NCI-H146 (cell line): Measurements from ENCODE around the gene FOXN3.

ENCODE experiments used
- DNase-seq: peaks from one replicate; lab custom pipeline; 2025; lab: John Stamatoyannopoulos, UW

The FOXN3 gene

GRCh38 chr14:89190765-89191513 lies 226.1 kb downstream of the FOXN3 start:
- DNase-seq, result peak; percentile 96

- DNase-seq, result no peak
These were observed 228.5 kb downstream of the FOXN3 start for GRCh38 chr14:89188492-89188891.

DNA sequence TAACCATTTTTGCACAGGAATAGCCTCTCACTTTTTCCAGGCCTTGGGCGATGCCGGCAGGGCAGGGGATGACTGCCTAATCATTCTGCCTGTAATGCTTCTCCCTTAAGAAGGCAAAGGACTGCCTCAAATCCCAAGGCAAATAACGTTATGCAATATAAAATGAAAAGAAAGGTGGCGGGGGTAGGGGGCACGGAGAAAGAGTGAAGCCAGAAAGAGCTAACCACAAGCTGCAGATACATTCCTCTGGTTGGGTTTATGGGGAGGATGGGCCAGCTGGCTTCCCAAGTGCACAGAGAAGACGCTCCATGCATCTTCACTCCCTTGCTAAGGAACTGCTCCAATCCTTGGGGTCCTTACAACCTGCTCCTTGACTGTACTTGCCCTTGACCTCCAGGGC lies 229.5 kb downstream of the FOXN3 start:
- no peak for DNase-seq

GRCh38 chr14:89186856-89187376 lies 230.1 kb downstream of the FOXN3 start:
- DNase-seq, result no peak

DNA sequence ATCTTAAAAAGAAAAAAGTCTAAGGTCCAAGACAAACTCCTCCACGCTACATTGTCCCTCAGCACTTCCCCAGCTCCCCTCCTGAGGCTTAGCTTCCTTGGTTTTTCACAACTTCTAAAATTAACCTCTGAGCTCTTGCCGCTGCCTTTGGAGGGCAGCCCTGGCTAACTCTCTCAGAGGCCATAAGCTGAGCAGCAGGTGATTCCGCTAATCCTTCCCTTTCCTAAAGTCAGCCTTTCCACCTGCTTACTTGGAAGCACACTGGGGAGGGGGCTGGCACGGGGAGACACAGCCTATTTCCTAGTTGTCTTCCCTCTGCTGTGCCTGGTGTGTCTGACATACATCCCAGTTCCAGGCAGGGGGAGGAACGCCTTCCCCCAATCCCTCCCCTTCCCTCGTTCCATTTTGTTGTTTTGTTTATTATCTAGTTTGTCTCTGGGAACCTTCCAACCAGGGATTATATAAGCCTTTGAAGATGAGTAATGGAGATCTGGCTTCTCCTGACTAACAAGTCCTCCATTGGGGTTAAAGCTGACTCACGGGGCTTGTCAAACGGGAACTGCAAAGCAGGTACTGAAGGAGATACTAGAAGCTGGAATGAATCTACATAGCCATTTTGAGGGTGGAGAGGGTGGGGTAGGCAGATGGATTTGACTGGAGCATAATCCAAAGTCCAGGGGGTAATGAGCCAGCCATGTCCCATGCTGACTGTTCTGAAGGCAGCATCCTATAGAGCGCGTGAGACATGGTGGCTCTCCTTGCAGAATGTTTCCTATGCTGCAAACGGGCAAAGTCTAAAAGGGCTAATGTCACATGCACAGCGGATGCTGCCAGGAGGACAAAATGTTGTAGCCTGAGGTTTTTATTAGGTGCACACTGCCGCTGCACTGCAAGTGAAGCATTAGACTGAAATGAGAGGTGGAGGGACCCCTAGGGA lies 230.8 kb downstream of the FOXN3 start:
- no peak for DNase-seq

GRCh38 chr14:89184952-89185351 lies 232.1 kb downstream of the FOXN3 start:
- DNase-seq, result no peak

GRCh38 chr14:89182326-89182725 lies 234.7 kb downstream of the FOXN3 start:
- DNase-seq, result no peak

- DNase-seq, result no peak
These were observed 236.5 kb downstream of the FOXN3 start for GRCh38 chr14:89180546-89180945.

- no peak for DNase-seq
These were observed 237.1 kb downstream of the FOXN3 start for GRCh38 chr14:89179891-89180404.

DNA sequence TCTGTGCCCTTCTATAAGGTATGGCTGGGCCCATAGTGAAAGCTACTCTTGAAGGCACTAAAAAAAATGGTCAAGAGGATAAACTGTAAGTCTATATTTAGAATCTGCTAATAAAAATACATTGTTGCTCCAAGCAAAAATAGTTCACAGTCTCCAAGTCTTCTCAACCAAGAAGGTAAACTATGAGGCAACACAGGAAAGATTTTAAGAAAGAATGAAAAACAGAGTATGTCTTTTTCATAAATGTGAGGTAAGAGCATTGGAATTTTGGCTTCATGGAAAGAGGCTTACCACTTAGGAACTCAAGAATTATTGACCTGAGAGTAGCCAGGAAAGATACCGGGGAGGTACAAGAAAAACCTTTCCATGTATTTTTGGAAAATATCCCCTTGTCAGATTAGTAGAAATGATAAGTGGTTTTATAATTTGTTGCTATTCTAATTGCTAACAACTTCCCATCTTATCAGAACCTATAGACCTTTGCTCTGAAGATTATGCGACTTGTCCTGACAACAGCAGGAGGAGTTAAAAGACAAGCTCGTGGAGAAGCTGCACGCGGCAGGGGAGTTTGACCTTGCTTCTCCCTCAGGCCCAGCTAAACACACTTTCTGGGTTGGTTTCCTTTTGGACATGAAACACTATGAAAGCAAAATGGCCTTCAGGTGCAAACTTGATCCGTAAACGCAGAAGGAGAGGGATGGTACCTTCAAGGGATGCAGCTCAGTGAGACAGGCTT lies 238.1 kb downstream of the FOXN3 start:
- DNase-seq, result no peak

DNA sequence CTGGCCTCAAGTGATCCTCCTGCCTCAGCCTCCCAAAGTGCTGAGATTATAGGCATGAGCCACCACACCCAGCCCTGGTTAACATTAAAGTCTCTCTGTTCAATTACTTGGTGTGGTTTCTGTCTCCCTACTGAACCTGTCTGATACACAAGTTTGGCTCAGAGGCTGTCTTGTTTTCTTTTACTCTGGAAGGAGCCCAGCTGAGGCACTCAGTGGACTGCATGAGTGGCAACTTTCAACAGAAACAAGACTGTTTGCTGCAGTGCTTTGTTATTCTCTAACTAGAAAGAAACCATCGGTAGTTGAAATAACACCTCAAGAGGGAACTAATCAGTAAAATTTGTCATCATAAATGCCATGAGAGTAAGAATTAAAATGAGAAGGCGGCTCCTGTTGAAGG lies 238.7 kb downstream of the FOXN3 start:
- no peak for DNase-seq

GRCh38 chr14:89175881-89176799 lies 240.9 kb downstream of the FOXN3 start:
- peak; percentile 17 for DNase-seq

GRCh38 chr14:89171628-89172027 lies 245.4 kb downstream of the FOXN3 start:
- no peak for DNase-seq

DNA sequence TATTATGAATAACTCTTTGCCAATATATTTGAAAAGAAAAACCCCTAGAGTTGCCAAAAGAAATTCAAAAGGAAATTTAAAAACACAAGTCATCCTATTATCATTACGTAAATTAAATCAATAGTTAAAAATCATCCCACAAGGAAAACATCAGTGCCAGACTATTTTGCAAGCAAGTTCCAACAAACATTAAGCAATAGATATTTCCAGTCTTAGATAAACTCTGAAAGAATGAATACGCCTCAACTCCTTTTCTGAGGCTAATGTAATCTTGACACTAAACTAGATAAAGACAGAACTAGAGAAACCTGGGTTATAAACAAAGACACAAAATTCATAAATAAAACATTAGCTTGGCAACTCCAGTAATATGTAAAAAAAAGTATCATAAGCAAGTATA lies 245.9 kb downstream of the FOXN3 start:
- no peak for DNase-seq

DNA sequence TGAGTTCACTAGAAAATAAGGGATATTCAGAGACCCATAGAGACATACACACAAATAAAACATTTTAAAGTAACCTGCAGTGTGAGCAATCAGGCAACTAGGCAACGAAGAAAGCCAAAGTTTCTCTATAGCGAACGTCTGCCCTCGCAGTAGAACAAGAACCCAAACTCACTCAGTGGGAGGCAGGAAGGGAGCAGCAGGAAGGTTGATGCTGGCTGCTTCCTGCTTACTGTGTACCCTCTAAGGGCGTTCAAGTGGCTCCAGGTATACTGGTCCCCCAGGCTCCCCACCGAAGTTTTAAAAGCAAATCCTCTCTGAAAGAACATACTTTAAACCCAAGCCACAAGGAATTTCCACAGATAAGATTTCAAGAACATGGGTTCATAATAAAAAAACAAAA lies 249.3 kb downstream of the FOXN3 start:
- no peak for DNase-seq

DNA sequence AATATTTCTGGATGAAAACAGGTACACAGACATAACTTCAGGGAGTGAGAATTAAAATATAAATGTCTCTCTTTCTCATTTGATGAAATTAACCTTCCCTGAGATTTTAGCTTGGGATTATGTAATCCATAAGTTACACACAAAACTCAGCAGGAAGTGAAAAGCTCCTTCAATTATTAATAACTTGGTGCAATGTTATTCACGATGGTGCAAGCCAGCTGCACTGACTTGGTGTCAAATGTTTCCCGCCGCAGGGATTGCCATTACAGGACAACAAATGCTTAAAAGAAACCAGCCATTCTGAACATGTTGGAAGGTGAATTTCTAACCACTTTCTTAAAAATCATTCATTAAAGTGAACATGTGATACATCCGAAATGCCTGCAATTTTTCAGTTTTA lies 250.4 kb downstream of the FOXN3 start:
- no peak for DNase-seq

DNA sequence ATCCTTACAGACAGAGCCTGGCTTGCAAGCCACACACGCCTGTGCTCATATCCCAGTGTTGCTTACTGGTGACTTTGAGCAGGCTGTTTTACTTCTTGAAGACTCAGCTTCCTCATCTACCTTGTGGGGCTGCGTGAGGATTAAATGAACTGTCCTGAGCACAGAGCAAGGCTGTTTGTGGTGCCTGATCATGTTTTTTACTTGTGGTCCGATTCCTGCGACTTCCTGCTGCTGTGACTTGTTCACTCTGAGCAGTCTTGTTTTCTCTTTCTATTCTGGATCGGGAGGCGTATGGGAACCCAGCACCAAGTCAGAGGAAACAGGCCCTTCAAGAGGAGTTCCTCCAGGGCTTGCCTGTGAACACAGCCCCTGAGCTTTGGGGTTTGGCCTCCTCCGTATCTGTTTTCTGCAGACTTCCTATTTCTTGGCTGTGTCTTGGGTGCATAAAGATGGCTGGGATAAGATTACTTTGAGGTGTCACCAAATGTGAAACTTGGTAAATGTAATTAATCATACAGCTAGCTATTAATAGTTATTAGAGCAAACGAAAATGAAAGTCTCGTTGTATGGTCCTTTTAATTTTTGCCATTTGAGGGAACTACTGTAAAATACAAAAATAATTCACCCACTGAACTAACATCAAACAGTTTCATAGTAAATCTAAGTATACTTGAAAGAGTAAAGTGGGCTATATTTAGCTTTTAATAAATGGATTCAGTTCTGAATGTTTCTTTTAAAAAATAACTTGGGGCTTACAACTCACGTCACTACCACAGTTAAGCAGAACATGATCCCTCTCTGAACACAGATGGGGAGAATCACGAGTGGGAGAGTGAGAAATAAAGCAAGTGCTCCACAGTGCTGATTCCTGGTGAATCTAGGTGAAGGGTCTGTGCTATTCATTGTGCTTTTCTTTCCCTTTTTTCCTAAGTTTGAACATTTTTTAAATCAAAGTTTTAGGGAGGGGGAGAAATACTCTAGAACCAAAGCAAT lies 251.5 kb downstream of the FOXN3 start:
- no peak for DNase-seq

DNA sequence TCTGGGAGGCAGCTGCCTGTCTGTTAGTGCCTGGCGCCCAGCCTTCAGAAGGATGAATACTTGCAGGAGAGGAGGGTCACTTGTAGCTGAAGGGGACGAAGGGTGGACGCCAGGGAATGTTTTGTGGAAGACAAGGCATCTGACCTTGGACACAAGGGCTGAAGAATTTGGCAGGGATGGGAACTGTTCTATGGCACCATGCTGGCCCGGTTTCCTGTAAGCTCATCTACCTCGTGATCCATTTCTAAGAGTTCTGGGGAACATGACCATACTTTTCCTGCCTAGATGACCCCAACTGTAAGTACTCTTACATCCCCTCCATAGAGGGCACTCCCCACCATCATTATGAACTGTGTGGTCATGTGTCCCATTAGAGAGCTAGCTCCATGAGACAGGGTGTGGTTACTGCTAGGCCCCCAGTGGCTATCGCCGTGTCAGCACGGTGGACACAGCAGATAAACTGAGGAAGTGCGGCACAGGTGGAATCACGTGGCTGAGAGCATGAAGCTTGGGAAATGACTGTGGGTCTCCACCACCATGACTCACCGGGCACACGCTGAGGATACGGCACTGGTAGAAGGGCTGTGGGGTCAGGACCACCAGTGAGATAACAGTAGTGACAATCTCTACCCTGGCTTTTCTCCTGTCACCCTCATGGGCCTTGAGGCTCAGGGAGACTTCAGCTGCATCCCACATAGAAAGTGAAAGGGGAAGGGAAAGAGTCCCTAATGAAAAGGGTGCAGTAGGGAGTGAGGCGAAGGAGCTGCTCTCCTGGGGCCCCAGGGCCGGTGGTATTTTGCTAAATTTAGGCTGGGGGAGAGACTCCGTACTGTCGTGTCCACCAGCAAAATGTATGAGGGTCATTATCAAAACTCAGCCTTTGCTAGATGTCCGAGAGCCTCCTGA lies 252.6 kb downstream of the FOXN3 start:
- no peak for DNase-seq
